HepG2 (cell line): ENCODE results near the gene DPH2.

Source experiments
- CTCF ChIP-seq: sonication (generic); formaldehyde crosslinking; IDR thresholded peaks from 2 replicates; pipeline ENCODE4 v1.5.0; 2020; ENCODE audit warnings: mild to moderate bottlenecking, missing genetic modification reagents, moderate library complexity
- EZH2 ChIP-seq: conservative IDR thresholded peaks from 2 replicates; pipeline ENCODE4 v1.6.1; 2012; ENCODE audit warnings: mild to moderate bottlenecking, low read depth, low read length, moderate library complexity
- HNF4G ChIP-seq, 2 experiments: sonication (generic) in 1 of 2; formaldehyde crosslinking in 1 of 2; IDR thresholded peaks; 2 replicates each; pipeline versions ENCODE4 v1.4.0 to v1.6.1; 2011 to 2020; ENCODE audit warnings: borderline replicate concordance in 2 of 2, low read depth in 2 of 2, mild to moderate bottlenecking in 2 of 2, low read length in 1 of 2, missing genetic modification reagents in 1 of 2, moderate library complexity in 1 of 2
- MBD4 ChIP-seq: IDR thresholded peaks from 2 replicates; pipeline ENCODE4 v1.6.1; 2012; ENCODE audit warnings: low read length, inconsistent platforms, borderline replicate concordance
- MXI1 ChIP-seq: IDR thresholded peaks from 3 replicates; pipeline ENCODE4 v1.6.1; 2012; ENCODE audit warnings: low read depth, low read length, inconsistent platforms, borderline replicate concordance
- PLRG1 ChIP-seq: fragments of 450-650 bp; conservative IDR thresholded peaks from 2 replicates; pipeline ENCODE4 v1.6.1; 2016
- SOX6 ChIP-seq, 2 experiments: fragments of 450-650 bp in 1 of 2; sonication (generic) in 1 of 2; formaldehyde crosslinking in 1 of 2; IDR thresholded peaks; 2 replicates each; pipeline versions ENCODE4 v1.4.0 to v1.6.1; 2017 to 2020; ENCODE audit warnings: antibody characterized with exemption in 1 of 2, mild to moderate bottlenecking in 1 of 2, missing genetic modification reagents in 1 of 2
- U2AF2 ChIP-seq: fragments of 200-400 bp; formaldehyde crosslinking; IDR thresholded peaks from 2 replicates; pipeline ENCODE4 v1.6.1; 2017; ENCODE audit warnings: low read depth, mild to moderate bottlenecking, low read length
- XRCC5 ChIP-seq: fragments of 200-400 bp; formaldehyde crosslinking; optimal IDR thresholded peaks from 2 replicates; pipeline ENCODE3; 2017; ENCODE audit warnings: mild to moderate bottlenecking, low read length
- ZNF224 ChIP-seq: sonication (generic); formaldehyde crosslinking; IDR thresholded peaks from 2 replicates; pipeline ENCODE4 v1.5.0; 2020; ENCODE audit warnings: mild to moderate bottlenecking, missing genetic modification reagents
- ZNF343 ChIP-seq: sonication (generic); formaldehyde crosslinking; IDR thresholded peaks from 2 replicates; pipeline ENCODE4 v1.4.0; 2020; ENCODE audit warnings: mild to moderate bottlenecking, missing genetic modification reagents
- ZNF749 ChIP-seq: sonication (generic); formaldehyde crosslinking; IDR thresholded peaks from 2 replicates; pipeline ENCODE4 v1.8.0; 2022; ENCODE audit warnings: mild to moderate bottlenecking, missing genetic modification reagents, moderate library complexity, borderline replicate concordance

GRCh38 chr1:43951021-43951985 lies 18.5 kb upstream of the DPH2 start:
- no peak for TF ChIP-seq HNF4G (IDR thresholded peaks at IDR 0.05; ENCODE audit: borderline replicate concordance, low read depth, low read length)
- no peak for TF ChIP-seq HNF4G (CRISPR knock-in tag; IDR thresholded peaks at IDR 0.05; ENCODE audit: borderline replicate concordance, low read depth)
- TF ChIP-seq MBD4 = no peak
- TF ChIP-seq ZNF343 (CRISPR knock-in tag) = no peak
- TF ChIP-seq SOX6 (IDR thresholded peaks at IDR 0.05) = no peak
- TF ChIP-seq SOX6 (CRISPR knock-in tag; IDR thresholded peaks at IDR 0.05) = no peak
- TF ChIP-seq MXI1 = no peak
- no peak for TF ChIP-seq PLRG1
- no peak for TF ChIP-seq EZH2
- TF ChIP-seq XRCC5 = no peak
- no peak for TF ChIP-seq CTCF (CRISPR knock-in tag)
- TF ChIP-seq U2AF2 = no peak
- TF ChIP-seq ZNF224 (CRISPR knock-in tag) = no peak
- no peak for TF ChIP-seq ZNF749 (CRISPR knock-in tag)
